ENCODE results near the gene KIF17.

KIF17 gene

GRCh38 chr1:20616847-20617487 is 100.8 kb downstream of the KIF17 start:
- no peak for DNase-seq

DNA sequence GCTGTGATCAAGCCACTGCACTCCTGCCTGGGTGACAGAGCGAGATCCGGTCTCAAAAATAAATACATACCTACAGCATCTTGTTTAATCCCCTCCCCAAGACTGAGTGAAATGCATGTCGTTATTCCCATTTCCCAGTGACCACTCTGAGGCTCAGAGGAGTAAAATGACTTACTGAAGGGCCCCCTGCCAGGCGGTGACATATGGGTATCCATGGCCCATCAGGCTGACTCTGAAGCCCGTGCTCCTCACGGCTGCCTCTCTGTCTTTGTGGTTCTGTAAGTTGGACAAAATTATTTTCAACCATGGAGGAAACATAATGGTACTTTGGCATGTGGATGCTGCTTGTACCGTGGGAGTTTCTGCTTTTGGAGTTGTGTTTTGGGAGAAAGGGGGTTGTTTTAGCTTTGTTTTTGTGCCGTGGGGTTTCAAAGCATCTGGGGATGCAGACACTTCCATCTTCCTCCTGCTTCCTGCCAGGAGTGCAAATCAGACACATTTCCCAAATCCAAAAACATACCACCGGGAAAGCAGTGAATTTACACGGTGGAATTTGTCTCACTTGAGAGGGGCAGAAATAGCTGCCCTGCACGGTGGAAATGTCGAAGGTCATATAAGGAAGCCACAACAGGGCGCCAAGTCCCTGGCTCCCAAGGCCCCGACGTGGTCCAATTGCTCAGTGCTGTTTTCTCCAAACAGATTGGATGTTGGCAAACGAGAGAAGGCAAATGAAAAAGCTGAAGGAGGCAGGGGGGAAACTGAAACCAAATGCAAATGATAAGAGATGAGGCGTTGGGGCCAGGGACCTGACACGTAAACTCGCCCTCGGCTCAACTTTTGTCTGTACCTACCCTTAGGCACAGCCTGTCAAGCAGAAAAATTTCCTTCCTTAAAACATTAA is 101.6 kb downstream of the KIF17 start:
- DNase-seq = no peak

DNA sequence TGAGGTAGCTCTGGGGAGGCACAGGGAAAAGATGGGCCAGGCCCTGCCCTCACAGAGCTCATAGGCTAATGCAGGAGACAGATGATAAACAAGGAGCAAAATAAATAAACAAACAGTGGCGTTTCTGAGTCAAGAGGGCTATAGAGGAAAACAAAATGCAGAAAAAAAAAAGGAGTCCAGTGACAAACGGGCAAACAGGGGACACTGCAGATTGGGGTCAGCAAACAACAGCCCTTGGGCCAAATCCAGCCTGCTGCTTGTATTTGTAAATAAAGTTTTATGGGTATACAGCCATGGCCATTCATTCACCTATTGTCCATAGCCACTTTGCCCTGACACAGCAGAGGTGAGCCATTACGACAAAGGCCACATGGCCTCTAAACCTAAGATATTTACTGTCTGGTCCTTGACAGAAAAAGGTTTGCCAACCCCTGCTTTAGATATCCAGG is 103.7 kb downstream of the KIF17 start:
- DNase-seq = no peak

Data from activated CD4-positive, alpha-beta T cell treated with anti-CD3 and anti-CD28 coated beads, Interleukin-2, amount 50 U/mL, for 1 hour (primary cell).